ENCODE measurements around the gene TNNI3K.

GRCh38 chr1:74341702-74342339 lies 106.6 kb downstream of the TNNI3K start:
- TF ChIP-seq, protein P1, sequence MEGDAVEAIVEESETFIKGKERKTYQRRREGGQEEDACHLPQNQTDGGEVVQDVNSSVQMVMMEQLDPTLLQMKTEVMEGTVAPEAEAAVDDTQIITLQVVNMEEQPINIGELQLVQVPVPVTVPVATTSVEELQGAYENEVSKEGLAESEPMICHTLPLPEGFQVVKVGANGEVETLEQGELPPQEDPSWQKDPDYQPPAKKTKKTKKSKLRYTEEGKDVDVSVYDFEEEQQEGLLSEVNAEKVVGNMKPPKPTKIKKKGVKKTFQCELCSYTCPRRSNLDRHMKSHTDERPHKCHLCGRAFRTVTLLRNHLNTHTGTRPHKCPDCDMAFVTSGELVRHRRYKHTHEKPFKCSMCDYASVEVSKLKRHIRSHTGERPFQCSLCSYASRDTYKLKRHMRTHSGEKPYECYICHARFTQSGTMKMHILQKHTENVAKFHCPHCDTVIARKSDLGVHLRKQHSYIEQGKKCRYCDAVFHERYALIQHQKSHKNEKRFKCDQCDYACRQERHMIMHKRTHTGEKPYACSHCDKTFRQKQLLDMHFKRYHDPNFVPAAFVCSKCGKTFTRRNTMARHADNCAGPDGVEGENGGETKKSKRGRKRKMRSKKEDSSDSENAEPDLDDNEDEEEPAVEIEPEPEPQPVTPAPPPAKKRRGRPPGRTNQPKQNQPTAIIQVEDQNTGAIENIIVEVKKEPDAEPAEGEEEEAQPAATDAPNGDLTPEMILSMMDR (IDR thresholded peaks at IDR 0.05) = no peak
- no peak for TF ChIP-seq POLR2A (IDR thresholded peaks at IDR 0.05)
